Measurements from ENCODE around the gene CCDC102B.
"Not testable (repeated sequence)": the region's sequence is repeated elsewhere in the genome, so short reads cannot be mapped to it uniquely, and the experiment has no call there.

Gene CCDC102B

GRCh38 chr18:68992719-68993482 is 195.0 kb downstream of the CCDC102B start:
- TF ChIP-seq CTCF (IDR thresholded peaks at IDR 0.05; ENCODE audit: low read depth, low read length, missing control alignments), result no peak
- no peak for DNase-seq (ENCODE audit: extremely low read depth, low read depth)

GRCh38 chr18:68995675-68996074 is 197.8 kb downstream of the CCDC102B start:
- TF ChIP-seq CTCF (IDR thresholded peaks at IDR 0.05; ENCODE audit: low read depth, low read length, missing control alignments), result no peak
- no peak overlapping the region for H3K4me3 ChIP-seq (replicated peaks; ENCODE audit: low read depth, low read length)
- DNase-seq (ENCODE audit: extremely low read depth, low read depth), result no peak

More at GRCh38 chr18:68992719-68993482, 195.0 kb downstream of the CCDC102B start:
- H3K4me3 ChIP-seq (replicated peaks; ENCODE audit: low read depth, low read length), result no peak overlapping the region

- no peak overlapping the region for H3K4me3 ChIP-seq (replicated peaks; ENCODE audit: low read depth, low read length)
- TF ChIP-seq CTCF (IDR thresholded peaks at IDR 0.05; ENCODE audit: low read depth, low read length, missing control alignments), result no peak
- DNase-seq (ENCODE audit: extremely low read depth, low read depth), result no peak
Measured at GRCh38 chr18:68997845-68998244, 200.0 kb downstream of the CCDC102B start.

GRCh38 chr18:69000366-69000765 is 202.5 kb downstream of the CCDC102B start:
- no peak overlapping the region for H3K4me3 ChIP-seq (replicated peaks; ENCODE audit: low read depth, low read length)
- no peak for TF ChIP-seq CTCF (IDR thresholded peaks at IDR 0.05; ENCODE audit: low read depth, low read length, missing control alignments)
- DNase-seq (ENCODE audit: extremely low read depth, low read depth), result no peak

GRCh38 chr18:69002233-69002632 is 204.4 kb downstream of the CCDC102B start:
- H3K4me3 ChIP-seq (replicated peaks; ENCODE audit: low read depth, low read length), result no peak overlapping the region
- peak; percentile 34 for TF ChIP-seq CTCF (IDR thresholded peaks at IDR 0.05; ENCODE audit: low read depth, low read length, missing control alignments)
- no peak for DNase-seq (ENCODE audit: extremely low read depth, low read depth)

- H3K4me3 ChIP-seq (replicated peaks; ENCODE audit: low read depth, low read length); DNase-seq (ENCODE audit: extremely low read depth, low read depth): not testable (repeated sequence)
Measured at GRCh38 chr18:69006212-69006611, 208.3 kb downstream of the CCDC102B start.

GRCh38 chr18:69008538-69008937 is 210.7 kb downstream of the CCDC102B start:
- DNase-seq (ENCODE audit: extremely low read depth, low read depth), result no peak
- H3K4me3 ChIP-seq (replicated peaks; ENCODE audit: low read depth, low read length), result no peak overlapping the region
- no peak for TF ChIP-seq CTCF (IDR thresholded peaks at IDR 0.05; ENCODE audit: low read depth, low read length, missing control alignments)

All from HFF-Myc (cell line).